Lung (tissue), 12 donors: ENCODE measurements around the gene BECN2. TPM values are rescaled to one million over a fixed set of nuclear protein-coding genes. Genes with fewer than 3 reads are reported as not detected.

Experiments
- ATAC-seq: fragments of 200-7000 bp; cut with Tn5 transposase; one replicate; pipeline ENCODE4 v1.9.1; 2020; ENCODE audit warnings: moderate number of reproducible peaks; ENCODE audit not compliant: insufficient read depth, low FRiP score
- DNase-seq, 3 donors: peaks; one replicate each; pipeline ENCODE4 v3.0.0-alpha.2; 2013 to 2017
- H3K27ac ChIP-seq, 2 donors: one replicate each; pipeline ENCODE4 v1.5.1; 2013; ENCODE audit warnings: mild to moderate bottlenecking in 2 of 2, moderate library complexity in 2 of 2, control low read depth in 1 of 2, inconsistent platforms in 1 of 2, low read depth in 1 of 2, low read length in 1 of 2
- H3K27me3 ChIP-seq, 3 donors: one replicate each; pipeline ENCODE4 v1.5.1; 2013; ENCODE audit warnings: low read length in 2 of 3; ENCODE audit not compliant: control insufficient read depth in 3 of 3, insufficient read depth in 3 of 3
- H3K36me3 ChIP-seq, 4 donors: one replicate each; pipeline ENCODE4 v1.5.1; 2013; ENCODE audit warnings: low read length in 4 of 4, mild to moderate bottlenecking in 1 of 4, moderate library complexity in 1 of 4; ENCODE audit not compliant: control insufficient read depth in 4 of 4, insufficient read depth in 4 of 4
- H3K4me1 ChIP-seq, 5 donors: one replicate each; pipeline ENCODE4 v1.5.1; 2013; ENCODE audit warnings: low read length in 5 of 5, mild to moderate bottlenecking in 2 of 5, moderate library complexity in 1 of 5; ENCODE audit not compliant: control insufficient read depth in 5 of 5, insufficient read depth in 5 of 5
- H3K4me3 ChIP-seq: one replicate; pipeline ENCODE4 v1.5.1; 2013; ENCODE audit warnings: mild to moderate bottlenecking, control low read depth, moderate library complexity
- H3K9ac ChIP-seq, 2 donors: one replicate each; pipeline ENCODE4 v1.5.1; 2013; ENCODE audit warnings: low read length in 2 of 2, control low read depth in 1 of 2; ENCODE audit not compliant: insufficient read depth in 1 of 2
- H3K9me3 ChIP-seq, 4 donors: one replicate each; pipeline ENCODE4 v1.5.1; 2013; ENCODE audit warnings: low read length in 3 of 4, mild to moderate bottlenecking in 1 of 4, moderate library complexity in 1 of 4; ENCODE audit not compliant: control insufficient read depth in 4 of 4, insufficient read depth in 3 of 4
- CTCF ChIP-seq: IDR thresholded peaks from 2 replicates; pipeline ENCODE4 v1.5.1; 2012; ENCODE audit warnings: mild to moderate bottlenecking; ENCODE audit errors: control extremely low read depth, extremely low read depth
- WGBS, 2 donors: extraction: QIAGEN DNeasy Blood & Tissue Kit; methylation state at CpG; one replicate each; pipeline ENCODE4 v1.1.7; 2013; 5-methylcytosine and 5-hydroxymethylcytosine counted together
- polyA plus RNA-seq, 2 donors: library from polyadenylated mRNA; stranded (reverse); fragments of 200-250 nt; gene quantifications; one replicate each; pipeline ENCODE4 v1.2.1, GENCODE V29; 2013
- total RNA-seq, 2 donors: library from RNA; depleted of rRNA in 1 of 2; stranded (reverse); fragments of >200 nt in 1 of 2; gene quantifications; one replicate each; pipeline ENCODE4 v1.2.1, GENCODE V29; 2014 to 2021
- donor health status: control.
- donor health status: control.
- donor health status: Bipolar disorder and iron deficiency.
- donor health status: healthy.
- donor health status: DM: yes; HTN: yes; CAD: no.

BECN2 gene
- total and polyA plus RNA-seq, 4 donors, result not detected

- TF ChIP-seq CTCF, result no peak
- WGBS, 2 donors, result 74 to 83% methylated on average over 5 of the region's 5 CpGs
- no peaks in the 10 kb centered on the region for H3K36me3 ChIP-seq
These were observed 38.7 kb upstream of the BECN2 start for GRCh38 chr1:241918879-241919278.

GRCh38 chr1:241924080-241924808 lies 33.3 kb upstream of the BECN2 start:
- Histone ChIP-seq H3K4me1 (no peaks in the 10 kb centered on the region), H3K4me3 (no peak overlapping the region), H3K9ac (no peak overlapping the region), H3K9me3 (no peaks in the 10 kb centered on the region), H3K27ac (no peak overlapping the region), H3K27me3 (no peaks in the 10 kb centered on the region), H3K36me3 (no peaks in the 10 kb centered on the region)
- no peak for DNase-seq
- 88 to 90% methylated on average over 10 of the region's 10 CpGs for WGBS, 2 donors
- ATAC-seq, result no peak
- TF ChIP-seq CTCF, result no peak

More at GRCh38 chr1:241918879-241919278, 38.7 kb upstream of the BECN2 start:
- Histone ChIP-seq H3K9ac (no peak overlapping the region), H3K4me3 (no peak overlapping the region), H3K27me3 (no peaks in the 10 kb centered on the region), H3K4me1 (no peaks in the 10 kb centered on the region), H3K9me3 (peaks cover 0 to 3% (median 0%) of the 10 kb centered on the region in 4 donors), H3K27ac (no peak overlapping the region)
- DNase-seq (no peak), ATAC-seq (no peak)

GRCh38 chr1:241926141-241926540 lies 31.4 kb upstream of the BECN2 start:
- DNase-seq, result no peak
- no peaks in the 10 kb centered on the region for H3K27me3 ChIP-seq
- ATAC-seq, result no peak
- H3K9ac ChIP-seq, result no peak overlapping the region
- no peaks in the 10 kb centered on the region for H3K4me1 ChIP-seq
- TF ChIP-seq CTCF, result no peak
- 55 to 74% methylated on average over 5 of the region's 5 CpGs for WGBS, 2 donors
- no peaks in the 10 kb centered on the region for H3K36me3 ChIP-seq
- H3K4me3 ChIP-seq, result no peak overlapping the region
- no peaks in the 10 kb centered on the region for H3K9me3 ChIP-seq
- no peak overlapping the region for H3K27ac ChIP-seq

- Histone ChIP-seq H3K4me3 (no peak overlapping the region), H3K4me1 (no peaks in the 10 kb centered on the region), H3K27ac (no peak overlapping the region), H3K9me3 (no peaks in the 10 kb centered on the region), H3K27me3 (no peaks in the 10 kb centered on the region), H3K9ac (no peak overlapping the region), H3K36me3 (no peaks in the 10 kb centered on the region)
- DNase-seq, result no peak
- 79 to 95% methylated on average over 4 of the region's 4 CpGs for WGBS, 2 donors
- ATAC-seq, result no peak
- TF ChIP-seq CTCF, result no peak
These were observed 30.2 kb upstream of the BECN2 start for GRCh38 chr1:241927321-241927720.
